ENCODE measurements around the gene ITPR1.
"Not testable (repeated sequence)": the region's sequence is repeated elsewhere in the genome, so short reads cannot be mapped to it uniquely, and the experiment has no call there.

Gene ITPR1

DNA sequence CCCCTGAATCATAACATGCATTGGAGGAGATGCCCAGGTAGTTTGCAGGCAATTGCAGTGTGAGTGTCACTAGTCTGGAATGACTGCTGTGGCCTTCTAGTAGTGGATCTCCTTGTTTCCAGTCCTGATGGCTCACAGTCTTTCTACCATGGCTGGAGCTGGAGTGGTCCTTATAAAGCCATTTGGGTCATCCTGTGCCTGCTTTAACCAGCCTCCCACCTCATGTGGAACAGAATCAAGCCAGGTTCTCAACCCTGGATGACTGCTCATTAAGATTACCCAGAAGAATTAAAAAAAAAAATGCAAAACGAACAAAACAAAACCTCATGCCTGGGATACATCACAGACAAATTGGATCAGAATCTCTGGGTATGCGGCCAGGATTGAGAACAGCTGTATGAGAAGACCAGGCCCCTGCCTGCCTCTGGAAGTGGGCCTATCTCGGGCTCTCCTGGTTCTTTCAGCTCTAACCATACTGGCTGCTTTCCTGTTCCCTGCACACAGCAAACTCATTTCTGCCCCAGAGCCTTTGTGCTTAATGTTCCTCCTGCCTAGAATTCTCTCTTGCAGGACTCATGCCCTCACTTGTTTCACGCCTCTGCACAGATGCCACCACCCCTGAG, 96.4 kb downstream of the ITPR1 start:
- Histone ChIP-seq H3K4me3 (ENCODE audit: insufficient read length, low read depth) (no peak overlapping the region), H3K9me3 (ENCODE audit: insufficient read depth, low read length) (no peaks in the 10 kb centered on the region), H3K9ac (ENCODE audit: insufficient read length, low read depth) (no peak overlapping the region), H3K36me3 (ENCODE audit: insufficient read depth, insufficient read length, low read length) (no peaks in the 10 kb centered on the region), H3K27me3 (ENCODE audit: insufficient read depth, insufficient read length) (no peaks in the 10 kb centered on the region), H3K4me1 (ENCODE audit: insufficient read depth, insufficient read length) (peaks cover 2% of the 10 kb centered on the region)
- DNase-seq (ENCODE audit: low read depth, low spot score), result no peak
- no peak for TF ChIP-seq YY1 (IDR thresholded peaks at IDR 0.05; ENCODE audit: insufficient read depth, insufficient read length)
- no peak for TF ChIP-seq ZNF274 (IDR thresholded peaks at IDR 0.05; ENCODE audit: low read depth, low read length)
- TF ChIP-seq SUZ12 (IDR thresholded peaks at IDR 0.05; ENCODE audit: extremely low read depth, insufficient read depth, insufficient read length), result no peak

DNA sequence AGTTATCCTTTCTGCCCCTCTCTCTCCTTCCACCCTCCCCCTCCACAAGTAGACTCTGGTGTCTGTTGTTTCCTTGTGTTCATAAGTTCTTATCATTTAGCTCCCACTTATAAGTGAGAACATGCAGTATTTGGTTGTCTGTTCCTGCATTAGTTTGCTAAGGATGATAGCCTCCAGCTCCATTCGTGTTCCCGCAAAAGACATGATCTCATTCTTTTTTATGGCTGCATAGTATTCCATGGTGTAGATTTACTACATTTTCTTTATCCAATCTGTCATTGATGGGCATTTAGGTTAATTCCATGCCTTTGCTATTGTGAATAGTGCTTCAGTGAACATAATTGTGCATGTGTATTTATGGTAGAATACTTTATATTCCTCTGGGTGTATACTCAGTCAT, 97.7 kb downstream of the ITPR1 start:
- DNase-seq (ENCODE audit: low read depth, low spot score); H3K4me1 ChIP-seq (ENCODE audit: insufficient read depth, insufficient read length); H3K9ac ChIP-seq (ENCODE audit: insufficient read length, low read depth); H3K36me3 ChIP-seq (ENCODE audit: insufficient read depth, insufficient read length, low read length); H3K9me3 ChIP-seq (ENCODE audit: insufficient read depth, low read length); H3K27me3 ChIP-seq (ENCODE audit: insufficient read depth, insufficient read length); H3K4me3 ChIP-seq (ENCODE audit: insufficient read length, low read depth): not testable (repeated sequence)

DNA sequence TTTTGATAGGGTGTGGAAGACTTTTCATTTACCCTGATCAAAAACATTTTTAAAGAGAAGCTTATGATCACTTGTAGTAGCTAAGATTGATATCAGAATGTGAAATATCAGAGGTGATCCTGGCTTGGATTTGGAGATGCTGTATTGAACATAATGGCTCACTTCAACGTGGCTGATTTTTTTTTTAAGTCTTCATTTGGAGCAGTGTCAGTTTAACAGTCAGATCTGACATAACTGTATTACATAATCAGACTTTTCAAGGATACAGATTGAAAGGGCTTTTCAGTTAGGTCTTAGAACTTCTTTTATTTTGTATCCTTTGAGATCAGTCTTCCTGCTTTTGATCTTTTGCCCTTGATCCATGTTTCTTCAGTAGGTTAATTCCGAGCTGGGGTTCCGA, 98.5 kb downstream of the ITPR1 start:
- DNase-seq (ENCODE audit: low read depth, low spot score), result no peak
- Histone ChIP-seq H3K27me3 (ENCODE audit: insufficient read depth, insufficient read length) (no peaks in the 10 kb centered on the region), H3K36me3 (ENCODE audit: insufficient read depth, insufficient read length, low read length) (no peaks in the 10 kb centered on the region), H3K4me3 (ENCODE audit: insufficient read length, low read depth) (no peak overlapping the region), H3K9me3 (ENCODE audit: insufficient read depth, low read length) (no peaks in the 10 kb centered on the region), H3K9ac (ENCODE audit: insufficient read length, low read depth) (no peak overlapping the region), H3K4me1 (ENCODE audit: insufficient read depth, insufficient read length) (peaks cover 2% of the 10 kb centered on the region)
- TF ChIP-seq SUZ12 (IDR thresholded peaks at IDR 0.05; ENCODE audit: extremely low read depth, insufficient read depth, insufficient read length) (no peak), ZNF274 (IDR thresholded peaks at IDR 0.05; ENCODE audit: low read depth, low read length) (no peak), YY1 (IDR thresholded peaks at IDR 0.05; ENCODE audit: insufficient read depth, insufficient read length) (no peak)

DNA sequence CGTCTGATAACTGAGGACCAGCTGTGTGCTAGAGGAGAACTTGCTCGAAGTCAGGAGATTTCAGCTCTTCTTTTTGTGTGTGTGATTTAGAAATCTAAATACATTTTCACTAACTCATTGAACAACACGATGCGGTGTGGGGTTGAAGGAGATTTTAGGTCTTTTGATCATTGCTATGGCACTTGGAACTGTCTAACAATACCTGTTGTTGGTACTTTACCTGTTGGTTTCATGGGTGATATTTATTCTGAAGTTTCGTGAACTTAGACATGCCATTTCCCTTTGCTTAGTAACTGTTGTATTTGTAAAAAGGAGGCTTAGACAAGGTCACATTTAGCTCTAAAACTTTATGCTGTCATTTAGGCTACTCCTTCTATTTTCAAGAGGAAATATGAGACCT, 99.9 kb downstream of the ITPR1 start:
- no peak for DNase-seq (ENCODE audit: low read depth, low spot score)
- Histone ChIP-seq H3K4me1 (ENCODE audit: insufficient read depth, insufficient read length) (peaks cover 2% of the 10 kb centered on the region), H3K4me3 (ENCODE audit: insufficient read length, low read depth) (no peak overlapping the region), H3K36me3 (ENCODE audit: insufficient read depth, insufficient read length, low read length) (no peaks in the 10 kb centered on the region), H3K27me3 (ENCODE audit: insufficient read depth, insufficient read length) (no peaks in the 10 kb centered on the region), H3K9ac (ENCODE audit: insufficient read length, low read depth) (no peak overlapping the region), H3K9me3 (ENCODE audit: insufficient read depth, low read length) (no peaks in the 10 kb centered on the region)
- TF ChIP-seq YY1 (IDR thresholded peaks at IDR 0.05; ENCODE audit: insufficient read depth, insufficient read length) (no peak), SUZ12 (IDR thresholded peaks at IDR 0.05; ENCODE audit: extremely low read depth, insufficient read depth, insufficient read length) (no peak), ZNF274 (IDR thresholded peaks at IDR 0.05; ENCODE audit: low read depth, low read length) (no peak)

DNA sequence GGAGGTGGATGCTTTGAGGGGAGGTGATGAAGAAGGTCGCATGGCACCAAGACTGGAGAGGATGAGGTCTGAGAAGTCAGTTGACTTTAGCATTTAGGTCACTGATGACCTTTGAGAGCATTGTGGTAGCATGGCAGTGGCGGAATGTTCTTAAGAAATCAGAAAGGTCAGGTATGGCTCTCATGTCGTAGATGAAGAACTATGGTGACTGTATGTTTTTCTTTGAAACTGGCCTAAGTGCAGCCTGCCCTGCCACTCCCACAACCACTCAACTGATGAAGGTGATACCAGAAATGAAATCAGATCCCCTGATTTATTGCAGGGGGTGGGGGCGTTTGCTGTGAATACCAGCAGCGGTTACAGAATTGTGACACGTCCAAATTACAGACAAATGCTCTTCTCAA, 102.6 kb downstream of the ITPR1 start:
- Histone ChIP-seq H3K9me3 (ENCODE audit: insufficient read depth, low read length) (0 out of 2 replicates have a peak, but pooled peaks cover 4% of the 10 kb centered on the region), H3K9ac (ENCODE audit: insufficient read length, low read depth) (no peak overlapping the region), H3K36me3 (ENCODE audit: insufficient read depth, insufficient read length, low read length) (no peaks in the 10 kb centered on the region), H3K4me1 (ENCODE audit: insufficient read depth, insufficient read length) (no peaks in the 10 kb centered on the region), H3K27me3 (ENCODE audit: insufficient read depth, insufficient read length) (no peaks in the 10 kb centered on the region), H3K4me3 (ENCODE audit: insufficient read length, low read depth) (no peak overlapping the region)
- DNase-seq (ENCODE audit: low read depth, low spot score), result no peak
- no peak for TF ChIP-seq ZNF274 (IDR thresholded peaks at IDR 0.05; ENCODE audit: low read depth, low read length)
- no peak for TF ChIP-seq YY1 (IDR thresholded peaks at IDR 0.05; ENCODE audit: insufficient read depth, insufficient read length)
- no peak for TF ChIP-seq SUZ12 (IDR thresholded peaks at IDR 0.05; ENCODE audit: extremely low read depth, insufficient read depth, insufficient read length)

DNA sequence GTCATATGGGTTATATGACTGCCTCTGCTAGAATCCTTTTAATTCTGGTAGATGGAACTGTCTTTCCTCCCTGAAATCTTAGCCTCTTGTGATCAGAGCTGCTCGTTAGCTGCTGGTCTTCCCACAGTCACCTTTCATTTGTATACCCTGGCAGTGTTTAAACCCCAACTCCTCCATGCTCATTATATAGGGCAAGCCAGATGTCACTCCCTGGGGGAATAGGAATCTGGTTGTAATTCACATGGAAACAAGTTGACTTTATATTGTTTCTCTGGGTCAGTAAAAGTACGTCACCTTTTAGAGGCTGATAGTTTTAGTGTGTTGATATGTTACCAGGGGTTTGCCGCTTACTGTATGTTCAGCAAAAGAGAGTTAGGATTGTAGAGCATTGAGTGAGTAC, 103.5 kb downstream of the ITPR1 start:
- no peaks in the 10 kb centered on the region for H3K4me1 ChIP-seq (ENCODE audit: insufficient read depth, insufficient read length)
- no peak overlapping the region for H3K9ac ChIP-seq (ENCODE audit: insufficient read length, low read depth)
- no peak for DNase-seq (ENCODE audit: low read depth, low spot score)

DNA sequence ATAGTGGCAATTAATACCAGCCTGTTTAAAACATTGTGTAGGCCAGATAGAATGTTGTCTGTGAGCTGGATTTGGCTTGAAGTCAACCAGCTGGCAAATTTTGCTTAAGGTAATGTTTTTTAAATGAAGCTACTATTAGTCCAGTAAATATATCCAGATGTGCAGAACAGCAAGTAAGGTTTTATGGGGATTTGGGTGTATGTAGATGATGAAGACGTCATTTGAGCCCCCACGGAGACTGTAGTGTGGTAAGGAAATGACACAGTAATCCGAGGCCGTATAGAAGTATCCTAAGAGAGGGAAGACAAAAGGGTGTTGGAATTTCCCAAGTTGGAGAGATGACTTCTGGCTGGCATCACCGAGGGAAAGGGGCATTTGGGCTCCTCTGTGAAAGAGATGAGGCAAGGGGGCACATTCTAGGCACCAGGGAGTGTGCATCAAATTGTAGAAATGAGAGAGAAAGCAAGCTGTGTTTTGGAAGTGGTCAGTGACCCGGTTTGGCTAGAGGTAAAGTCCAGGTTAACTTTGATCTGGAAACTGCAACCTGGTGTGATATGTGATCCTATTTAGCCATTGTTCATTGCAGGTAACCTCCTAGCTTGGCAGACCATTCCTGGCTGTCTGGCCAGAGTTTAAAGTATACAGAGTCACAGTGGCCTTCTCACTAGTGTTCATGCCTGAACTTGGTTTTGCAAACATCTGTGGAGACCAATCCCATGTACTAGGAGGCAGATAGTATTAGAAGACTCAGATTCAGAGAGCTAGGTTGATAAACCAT, 104.2 kb downstream of the ITPR1 start:
- no peak for DNase-seq (ENCODE audit: low read depth, low spot score)
- H3K27me3 ChIP-seq (ENCODE audit: insufficient read depth, insufficient read length), result no peaks in the 10 kb centered on the region
- no peaks in the 10 kb centered on the region for H3K4me1 ChIP-seq (ENCODE audit: insufficient read depth, insufficient read length)
- 0 out of 2 replicates have a peak, but pooled peaks cover 4% of the 10 kb centered on the region for H3K9me3 ChIP-seq (ENCODE audit: insufficient read depth, low read length)
- H3K9ac ChIP-seq (ENCODE audit: insufficient read length, low read depth), result no peak overlapping the region
- H3K36me3 ChIP-seq (ENCODE audit: insufficient read depth, insufficient read length, low read length), result no peaks in the 10 kb centered on the region
- no peak overlapping the region for H3K4me3 ChIP-seq (ENCODE audit: insufficient read length, low read depth)
- no peak for TF ChIP-seq SUZ12 (IDR thresholded peaks at IDR 0.05; ENCODE audit: extremely low read depth, insufficient read depth, insufficient read length)
- no peak for TF ChIP-seq YY1 (IDR thresholded peaks at IDR 0.05; ENCODE audit: insufficient read depth, insufficient read length)
- TF ChIP-seq ZNF274 (IDR thresholded peaks at IDR 0.05; ENCODE audit: low read depth, low read length), result no peak

More for the DNA sequence above, 103.5 kb downstream of the ITPR1 start:
- Histone ChIP-seq H3K27me3 (ENCODE audit: insufficient read depth, insufficient read length) (no peaks in the 10 kb centered on the region), H3K9me3 (ENCODE audit: insufficient read depth, low read length) (0 out of 2 replicates have a peak, but pooled peaks cover 4% of the 10 kb centered on the region), H3K36me3 (ENCODE audit: insufficient read depth, insufficient read length, low read length) (no peaks in the 10 kb centered on the region), H3K4me3 (ENCODE audit: insufficient read length, low read depth) (no peak overlapping the region)
- TF ChIP-seq SUZ12 (IDR thresholded peaks at IDR 0.05; ENCODE audit: extremely low read depth, insufficient read depth, insufficient read length) (no peak), ZNF274 (IDR thresholded peaks at IDR 0.05; ENCODE audit: low read depth, low read length) (no peak), YY1 (IDR thresholded peaks at IDR 0.05; ENCODE audit: insufficient read depth, insufficient read length) (no peak)

DNA sequence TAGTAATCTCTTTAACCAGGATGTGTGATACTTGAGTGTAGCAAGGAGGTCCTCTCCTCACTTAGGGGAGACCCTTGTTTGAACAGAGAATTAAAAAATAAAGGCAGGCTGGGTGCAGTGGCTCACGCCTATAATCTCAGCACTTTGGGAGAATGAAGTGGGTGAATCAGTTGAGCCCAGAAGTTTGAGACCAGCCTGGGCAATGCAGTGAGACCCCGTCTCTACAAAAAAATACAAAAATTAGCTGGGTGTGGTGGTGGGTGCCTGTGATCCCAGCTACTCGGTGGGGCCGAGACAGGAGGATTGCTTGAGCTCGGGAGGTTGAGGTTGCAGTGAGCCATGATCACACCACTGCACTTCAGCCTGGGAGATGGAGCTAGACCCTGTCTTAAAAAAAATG, 105.1 kb downstream of the ITPR1 start:
- H3K9me3 ChIP-seq (ENCODE audit: insufficient read depth, low read length); DNase-seq (ENCODE audit: low read depth, low spot score); H3K4me1 ChIP-seq (ENCODE audit: insufficient read depth, insufficient read length); H3K27me3 ChIP-seq (ENCODE audit: insufficient read depth, insufficient read length); H3K9ac ChIP-seq (ENCODE audit: insufficient read length, low read depth); H3K36me3 ChIP-seq (ENCODE audit: insufficient read depth, insufficient read length, low read length); H3K4me3 ChIP-seq (ENCODE audit: insufficient read length, low read depth): not testable (repeated sequence)
